Mucosa of stomach (tissue), 1 donor: Measurements from ENCODE around the gene MCRIP2.
"Not testable (repeated sequence)": the region's sequence is repeated elsewhere in the genome, so short reads cannot be mapped to it uniquely, and the experiment has no call there.

ENCODE experiments used
- H3K27me3 ChIP-seq: one replicate; pipeline ENCODE4 v1.7.0; 2013; ENCODE audit warnings: mild to moderate bottlenecking, low read length; ENCODE audit not compliant: control insufficient read depth, insufficient read depth
- H3K36me3 ChIP-seq: one replicate; pipeline ENCODE4 v1.7.0; 2013; ENCODE audit warnings: low read length; ENCODE audit not compliant: control insufficient read depth, insufficient read depth
- H3K4me1 ChIP-seq: one replicate; pipeline ENCODE4 v1.7.0; 2013; ENCODE audit warnings: mild to moderate bottlenecking, low read length; ENCODE audit not compliant: control insufficient read depth, insufficient read depth
- H3K4me3 ChIP-seq: one replicate; pipeline ENCODE4 v1.7.0; 2013; ENCODE audit warnings: low read length
- H3K9ac ChIP-seq: one replicate; pipeline ENCODE4 v1.7.0; 2013; ENCODE audit warnings: mild to moderate bottlenecking, low read length, moderate library complexity
- H3K9me3 ChIP-seq: one replicate; pipeline ENCODE4 v1.7.0; 2013; ENCODE audit warnings: mild to moderate bottlenecking, low read length, moderate library complexity; ENCODE audit not compliant: control insufficient read depth
- donor health status: Pancreatic carcinoma.

MCRIP2 gene

GRCh38 chr16:641326-642188, at the start of gene MCRIP2:
Gene MCRIP2, plus strand, starts transcription at chr16:641828. Its CDS starts 164 bp downstream, at chr16:641992.
- Histone ChIP-seq H3K9me3 (no peaks in the 10 kb centered on the region), H3K4me1 (peaks cover 56% of the 10 kb centered on the region), H3K4me3 (peak within 1 kb of the TSS; percentile 60), H3K9ac (peak within 1 kb of the TSS; percentile 91), H3K27me3 (no peaks in the 10 kb centered on the region), H3K36me3 (no peaks in the 10 kb centered on the region)

GRCh38 chr16:591892-592517, 49.6 kb upstream of the MCRIP2 start:
- H3K4me1 ChIP-seq: peaks cover 60% of the 10 kb centered on the region

GRCh38 chr16:592518-593306, 48.9 kb upstream of the MCRIP2 start:
- H3K4me3 ChIP-seq: peak overlapping the region; percentile 5
- peak overlapping the region; percentile 65 for H3K9ac ChIP-seq
- H3K27me3 ChIP-seq: no peaks in the 10 kb centered on the region
- peaks cover 57% of the 10 kb centered on the region for H3K4me1 ChIP-seq
- H3K36me3 ChIP-seq: no peaks in the 10 kb centered on the region
- H3K9me3 ChIP-seq: no peaks in the 10 kb centered on the region

More at GRCh38 chr16:591892-592517, 49.6 kb upstream of the MCRIP2 start:
- no peaks in the 10 kb centered on the region for H3K9me3 ChIP-seq
- no peak overlapping the region for H3K4me3 ChIP-seq
- peak overlapping the region; percentile 65 for H3K9ac ChIP-seq
- no peaks in the 10 kb centered on the region for H3K27me3 ChIP-seq
- no peaks in the 10 kb centered on the region for H3K36me3 ChIP-seq

GRCh38 chr16:593406-593805, 48.2 kb upstream of the MCRIP2 start:
- Histone ChIP-seq H3K9ac (peak overlapping the region; percentile 65), H3K27me3 (no peaks in the 10 kb centered on the region), H3K36me3 (no peaks in the 10 kb centered on the region), H3K4me1 (peaks cover 50% of the 10 kb centered on the region), H3K9me3 (no peaks in the 10 kb centered on the region), H3K4me3 (peak overlapping the region; percentile 5)

- H3K27me3 ChIP-seq: no peaks in the 10 kb centered on the region
- H3K4me1 ChIP-seq: peaks cover 51% of the 10 kb centered on the region
- no peak overlapping the region for H3K4me3 ChIP-seq
- no peaks in the 10 kb centered on the region for H3K36me3 ChIP-seq
- no peaks in the 10 kb centered on the region for H3K9me3 ChIP-seq
- peak overlapping the region; percentile 48 for H3K9ac ChIP-seq
Observed at GRCh38 chr16:593807-594206, 47.8 kb upstream of the MCRIP2 start.

- peaks cover 57% of the 10 kb centered on the region for H3K4me1 ChIP-seq
- no peaks in the 10 kb centered on the region for H3K36me3 ChIP-seq
- H3K27me3 ChIP-seq: no peaks in the 10 kb centered on the region
- H3K9ac ChIP-seq: peak overlapping the region; percentile 48
- H3K9me3 ChIP-seq: no peaks in the 10 kb centered on the region
- H3K4me3 ChIP-seq: no peak overlapping the region
Observed at GRCh38 chr16:595094-595528, 46.5 kb upstream of the MCRIP2 start.

GRCh38 chr16:595942-596735, 45.5 kb upstream of the MCRIP2 start:
- Histone ChIP-seq H3K9ac (no peak overlapping the region), H3K27me3 (no peaks in the 10 kb centered on the region), H3K36me3 (no peaks in the 10 kb centered on the region), H3K9me3 (no peaks in the 10 kb centered on the region), H3K4me1 (peaks cover 57% of the 10 kb centered on the region), H3K4me3 (no peak overlapping the region)

GRCh38 chr16:596736-597060, 44.9 kb upstream of the MCRIP2 start:
- Histone ChIP-seq H3K9me3 (no peaks in the 10 kb centered on the region), H3K36me3 (no peaks in the 10 kb centered on the region), H3K4me3 (no peak overlapping the region), H3K9ac (no peak overlapping the region), H3K27me3 (no peaks in the 10 kb centered on the region), H3K4me1 (peaks cover 56% of the 10 kb centered on the region)

- peaks cover 46% of the 10 kb centered on the region for H3K4me1 ChIP-seq
- H3K9ac ChIP-seq, H3K9me3 ChIP-seq, H3K4me3 ChIP-seq, H3K36me3 ChIP-seq, H3K27me3 ChIP-seq: not testable (repeated sequence)
Observed at GRCh38 chr16:597655-598054, 44.0 kb upstream of the MCRIP2 start.

- no peak overlapping the region for H3K9ac ChIP-seq
- H3K27me3 ChIP-seq: no peaks in the 10 kb centered on the region
- H3K4me1 ChIP-seq: peaks cover 33% of the 10 kb centered on the region
- no peaks in the 10 kb centered on the region for H3K36me3 ChIP-seq
- no peak overlapping the region for H3K4me3 ChIP-seq
- no peaks in the 10 kb centered on the region for H3K9me3 ChIP-seq
Observed at GRCh38 chr16:598823-599739, 42.5 kb upstream of the MCRIP2 start.

- H3K36me3 ChIP-seq: no peaks in the 10 kb centered on the region
- H3K9ac ChIP-seq: no peak overlapping the region
- no peaks in the 10 kb centered on the region for H3K9me3 ChIP-seq
- H3K27me3 ChIP-seq: no peaks in the 10 kb centered on the region
- no peak overlapping the region for H3K4me3 ChIP-seq
- H3K4me1 ChIP-seq: peaks cover 16% of the 10 kb centered on the region
Observed at GRCh38 chr16:600781-601180, 40.8 kb upstream of the MCRIP2 start.
